Activated B cell treated with CpG ODN at 0.5 μM for 24 hours (primary cell): ENCODE results near the gene RASA3. TPM values are rescaled to one million over a fixed set of nuclear protein-coding genes. Genes with fewer than 3 reads are reported as not detected.
A peak's percentile ranks its signal among the peaks of the same experiment; 100 is the strongest.

Experiments used
- ATAC-seq: fragments of 200-7000 bp; cut with Tn5 transposase; one replicate; pipeline ENCODE4 v1.10.0; 2021; ENCODE audit warnings: low read depth, mild to moderate bottlenecking, moderate library complexity
- CTCF ChIA-PET: fragments of 350-600 bp; sonication (Branson Sonifier 250); formaldehyde crosslinking; loops from one replicate; lab custom pipeline; 2021; ENCODE audit warnings: antibody characterized with exemption; lab: Charles Lee
- POLR2A ChIA-PET: fragments of 350-600 bp; sonication (Branson Sonifier 250); formaldehyde crosslinking; loops from one replicate; lab custom pipeline; 2021; ENCODE audit warnings: antibody characterized with exemption; lab: Charles Lee
- DNase-seq: peaks from one replicate; pipeline ENCODE4 v3.0.0; 2022
- H3K27ac Mint-ChIP-seq: one replicate; pipeline ENCODE4 v1.8.0; 2020; ENCODE audit warnings: mixed read lengths
- H3K27me3 Mint-ChIP-seq: one replicate; pipeline ENCODE4 v1.8.0; 2021; ENCODE audit warnings: mixed read lengths
- H3K36me3 Mint-ChIP-seq: one replicate; pipeline ENCODE4 v1.8.0; 2021; ENCODE audit warnings: low read depth, mixed read lengths
- H3K4me1 Mint-ChIP-seq: one replicate; pipeline ENCODE4 v1.8.0; 2021; ENCODE audit warnings: mixed read lengths
- H3K4me3 Mint-ChIP-seq: one replicate; pipeline ENCODE4 v1.8.0; 2020; ENCODE audit warnings: mild to moderate bottlenecking, mixed read lengths
- H3K9me3 Mint-ChIP-seq: one replicate; pipeline ENCODE4 v1.8.0; 2020; ENCODE audit warnings: mixed read lengths
- intact Hi-C: fragments of 100-400 bp; cut with micrococcal nuclease; formaldehyde crosslinking; loops from one replicate; pipeline ENCODE4 v1.15.1; 2024
- total RNA-seq: library from RNA; stranded (reverse); gene quantifications from 2 replicates; pipeline ENCODE4 v1.2.3, GENCODE V29; 2022
- TF ChIP-seq, protein P1 (sequence below): fragments of 200-600 bp; IDR thresholded peaks from one replicate; pipeline ENCODE4 v1.8.0; 2022; ENCODE audit warnings: antibody characterized with exemption, mild to moderate bottlenecking

Gene RASA3
- total RNA-seq, 1 donor from 2014 or later, result 20.4 TPM

DNA sequence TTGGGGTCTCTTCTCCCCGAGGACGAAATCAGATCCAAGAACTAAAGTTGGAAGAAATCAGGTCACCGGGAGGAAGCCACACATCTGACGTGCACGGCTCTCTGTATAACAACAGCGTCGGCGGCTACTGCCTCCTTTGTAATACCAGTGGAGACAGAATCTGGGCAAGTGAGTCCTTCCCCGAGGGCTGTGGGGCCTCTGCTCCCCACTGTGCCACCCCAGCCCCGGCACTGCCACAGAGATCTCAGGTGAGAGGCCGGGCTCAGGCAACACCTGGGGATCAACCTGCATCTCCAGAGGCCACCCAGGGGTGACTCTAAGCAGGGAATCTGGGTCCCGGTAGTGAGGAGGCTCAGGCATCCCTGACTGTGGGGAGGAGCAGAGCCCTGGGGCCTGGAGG, 124.9 kb downstream of the RASA3 start:
- ATAC-seq (no peak), DNase-seq (peak; percentile 4)
- no peak overlapping the region for H3K27ac Mint-ChIP-seq
- TF ChIP-seq, protein P1, sequence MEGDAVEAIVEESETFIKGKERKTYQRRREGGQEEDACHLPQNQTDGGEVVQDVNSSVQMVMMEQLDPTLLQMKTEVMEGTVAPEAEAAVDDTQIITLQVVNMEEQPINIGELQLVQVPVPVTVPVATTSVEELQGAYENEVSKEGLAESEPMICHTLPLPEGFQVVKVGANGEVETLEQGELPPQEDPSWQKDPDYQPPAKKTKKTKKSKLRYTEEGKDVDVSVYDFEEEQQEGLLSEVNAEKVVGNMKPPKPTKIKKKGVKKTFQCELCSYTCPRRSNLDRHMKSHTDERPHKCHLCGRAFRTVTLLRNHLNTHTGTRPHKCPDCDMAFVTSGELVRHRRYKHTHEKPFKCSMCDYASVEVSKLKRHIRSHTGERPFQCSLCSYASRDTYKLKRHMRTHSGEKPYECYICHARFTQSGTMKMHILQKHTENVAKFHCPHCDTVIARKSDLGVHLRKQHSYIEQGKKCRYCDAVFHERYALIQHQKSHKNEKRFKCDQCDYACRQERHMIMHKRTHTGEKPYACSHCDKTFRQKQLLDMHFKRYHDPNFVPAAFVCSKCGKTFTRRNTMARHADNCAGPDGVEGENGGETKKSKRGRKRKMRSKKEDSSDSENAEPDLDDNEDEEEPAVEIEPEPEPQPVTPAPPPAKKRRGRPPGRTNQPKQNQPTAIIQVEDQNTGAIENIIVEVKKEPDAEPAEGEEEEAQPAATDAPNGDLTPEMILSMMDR, result no peak
- H3K4me1 Mint-ChIP-seq, result no peaks in the 10 kb centered on the region
- H3K4me3 Mint-ChIP-seq, result no peak overlapping the region
- intact Hi-C loops, result no loop called here
- ChIA-PET CTCF (no interaction called here), POLR2A (no interaction called here)
- no peaks in the 10 kb centered on the region for H3K27me3 Mint-ChIP-seq
- H3K36me3 Mint-ChIP-seq, result peaks cover 29% of the 10 kb centered on the region
- no peaks in the 10 kb centered on the region for H3K9me3 Mint-ChIP-seq

DNA sequence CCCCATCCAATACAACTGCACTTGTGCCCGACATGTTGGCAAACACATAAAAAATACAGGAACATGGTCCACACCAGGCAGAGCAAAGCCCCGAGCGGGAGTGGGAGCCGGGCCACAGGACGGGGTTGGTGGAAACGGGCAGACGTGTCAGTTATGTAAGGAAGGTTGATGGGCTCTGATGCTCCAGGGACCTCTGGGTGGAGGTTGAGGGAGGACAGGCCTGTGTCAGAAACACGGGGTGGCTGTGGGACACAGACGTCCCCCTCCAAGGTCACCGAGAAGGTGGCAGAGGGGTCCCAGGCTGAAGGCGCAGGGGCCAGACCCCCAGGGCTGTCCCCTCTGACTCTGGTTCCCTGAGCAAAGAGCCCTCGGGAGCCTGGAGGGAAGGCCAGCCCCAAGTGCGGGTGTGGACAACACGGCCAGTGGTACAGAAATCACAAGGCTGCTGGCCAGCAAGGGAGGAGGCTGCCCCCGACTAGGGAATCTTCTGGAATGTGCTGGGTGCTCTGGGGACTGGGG, 127.2 kb downstream of the RASA3 start:
- DNase-seq, result peak; percentile 11
- no peak overlapping the region for H3K27ac Mint-ChIP-seq

GRCh38 chr13:114004420-114005205, 127.8 kb downstream of the RASA3 start:
- H3K36me3 Mint-ChIP-seq, result peaks cover 35% of the 10 kb centered on the region
- TF ChIP-seq, protein P1, result no peak
- H3K4me3 Mint-ChIP-seq, result no peak overlapping the region
- no peak for ATAC-seq
- peak; percentile 9 for DNase-seq
- no peaks in the 10 kb centered on the region for H3K9me3 Mint-ChIP-seq
- H3K27me3 Mint-ChIP-seq, result no peaks in the 10 kb centered on the region
- H3K4me1 Mint-ChIP-seq, result no peaks in the 10 kb centered on the region
- H3K27ac Mint-ChIP-seq, result no peak overlapping the region
- POLR2A ChIA-PET, result interaction anchor here (0.9 kb wide), 1 partner anchor 52 kb away, joined by 3 read pairs; no protein-coding TSS in a partner anchor
- CTCF ChIA-PET, result no interaction called here
- intact Hi-C loops, result no loop called here

More for the DNA sequence above, 127.2 kb downstream of the RASA3 start:
- ChIA-PET CTCF (no interaction called here), POLR2A (no interaction called here)
- ATAC-seq, result no peak
- TF ChIP-seq, protein P1, result no peak
- Mint-ChIP-seq H3K4me3 (no peak overlapping the region), H3K4me1 (no peaks in the 10 kb centered on the region), H3K27me3 (no peaks in the 10 kb centered on the region), H3K36me3 (peaks cover 39% of the 10 kb centered on the region), H3K9me3 (no peaks in the 10 kb centered on the region)
- intact Hi-C loops, result no loop called here

DNA sequence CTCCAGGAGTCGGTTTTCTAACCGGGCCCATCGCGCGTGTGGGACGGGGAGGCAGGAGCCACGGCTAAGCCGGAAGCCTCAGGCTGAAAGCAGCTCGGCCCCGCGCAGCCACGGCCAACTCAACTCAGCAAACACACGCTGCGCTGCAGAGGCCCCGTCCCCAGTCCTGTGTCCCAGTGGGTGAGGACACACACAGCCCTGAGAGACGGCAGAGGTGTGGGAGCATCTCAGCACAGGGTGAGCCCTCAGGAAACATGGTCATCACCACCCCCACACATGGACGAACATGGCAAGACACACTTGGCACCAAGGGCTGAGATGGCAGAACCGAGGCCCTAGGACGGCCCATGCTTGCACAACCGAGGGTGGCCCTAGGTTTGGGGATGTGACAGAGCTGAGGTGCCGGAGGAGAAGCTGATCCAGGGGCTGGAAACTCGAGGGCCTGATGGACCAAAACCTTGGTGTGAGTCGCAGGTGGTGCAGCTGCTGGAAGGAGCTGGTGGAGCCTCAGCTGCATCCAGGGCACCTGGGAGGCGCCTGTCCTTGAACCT, 129.6 kb downstream of the RASA3 start:
- no peak overlapping the region for H3K27ac Mint-ChIP-seq

More for the DNA sequence above, 129.6 kb downstream of the RASA3 start:
- ATAC-seq (no peak), DNase-seq (no peak)
- no peak overlapping the region for H3K4me3 Mint-ChIP-seq
- intact Hi-C loops, result no loop called here
- TF ChIP-seq, protein P1, result no peak
- no peaks in the 10 kb centered on the region for H3K4me1 Mint-ChIP-seq
- ChIA-PET POLR2A (no interaction called here), CTCF (no interaction called here)
- peaks cover 41% of the 10 kb centered on the region for H3K36me3 Mint-ChIP-seq
- H3K27me3 Mint-ChIP-seq, result no peaks in the 10 kb centered on the region
- H3K9me3 Mint-ChIP-seq, result no peaks in the 10 kb centered on the region
